ENCODE results near the gene MAN2C1.
"Not testable (repeated sequence)": the region's sequence is repeated elsewhere in the genome, so short reads cannot be mapped to it uniquely, and the experiment has no call there.

Gene MAN2C1

DNA sequence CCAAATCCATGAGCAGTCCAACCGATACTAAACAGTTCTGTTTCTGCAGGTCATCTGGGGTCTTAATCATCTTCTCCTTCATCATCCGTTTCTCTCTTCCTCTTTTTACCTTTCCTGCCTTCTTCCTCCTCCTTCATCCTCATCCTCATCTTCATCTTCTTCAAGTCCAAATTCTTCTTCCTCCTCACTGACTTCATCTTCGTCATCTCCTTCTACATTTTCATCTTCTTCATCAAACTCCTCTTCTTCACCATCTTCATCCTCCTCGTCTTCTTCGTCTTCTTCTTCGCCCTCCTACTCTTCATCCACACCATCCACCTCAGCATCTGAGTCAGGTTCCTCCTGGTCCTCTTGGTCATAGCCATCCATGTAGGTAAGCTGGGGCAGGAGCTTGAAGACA lies 46.7 kb downstream of the MAN2C1 start:
- no peaks in the 10 kb centered on the region for H3K36me3 ChIP-seq (ENCODE audit: control insufficient read depth, insufficient read depth, low read length)
- TF ChIP-seq, protein P1, sequence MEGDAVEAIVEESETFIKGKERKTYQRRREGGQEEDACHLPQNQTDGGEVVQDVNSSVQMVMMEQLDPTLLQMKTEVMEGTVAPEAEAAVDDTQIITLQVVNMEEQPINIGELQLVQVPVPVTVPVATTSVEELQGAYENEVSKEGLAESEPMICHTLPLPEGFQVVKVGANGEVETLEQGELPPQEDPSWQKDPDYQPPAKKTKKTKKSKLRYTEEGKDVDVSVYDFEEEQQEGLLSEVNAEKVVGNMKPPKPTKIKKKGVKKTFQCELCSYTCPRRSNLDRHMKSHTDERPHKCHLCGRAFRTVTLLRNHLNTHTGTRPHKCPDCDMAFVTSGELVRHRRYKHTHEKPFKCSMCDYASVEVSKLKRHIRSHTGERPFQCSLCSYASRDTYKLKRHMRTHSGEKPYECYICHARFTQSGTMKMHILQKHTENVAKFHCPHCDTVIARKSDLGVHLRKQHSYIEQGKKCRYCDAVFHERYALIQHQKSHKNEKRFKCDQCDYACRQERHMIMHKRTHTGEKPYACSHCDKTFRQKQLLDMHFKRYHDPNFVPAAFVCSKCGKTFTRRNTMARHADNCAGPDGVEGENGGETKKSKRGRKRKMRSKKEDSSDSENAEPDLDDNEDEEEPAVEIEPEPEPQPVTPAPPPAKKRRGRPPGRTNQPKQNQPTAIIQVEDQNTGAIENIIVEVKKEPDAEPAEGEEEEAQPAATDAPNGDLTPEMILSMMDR (IDR thresholded peaks at IDR 0.05), result no peak
- no peak overlapping the region for H3K9ac ChIP-seq

DNA sequence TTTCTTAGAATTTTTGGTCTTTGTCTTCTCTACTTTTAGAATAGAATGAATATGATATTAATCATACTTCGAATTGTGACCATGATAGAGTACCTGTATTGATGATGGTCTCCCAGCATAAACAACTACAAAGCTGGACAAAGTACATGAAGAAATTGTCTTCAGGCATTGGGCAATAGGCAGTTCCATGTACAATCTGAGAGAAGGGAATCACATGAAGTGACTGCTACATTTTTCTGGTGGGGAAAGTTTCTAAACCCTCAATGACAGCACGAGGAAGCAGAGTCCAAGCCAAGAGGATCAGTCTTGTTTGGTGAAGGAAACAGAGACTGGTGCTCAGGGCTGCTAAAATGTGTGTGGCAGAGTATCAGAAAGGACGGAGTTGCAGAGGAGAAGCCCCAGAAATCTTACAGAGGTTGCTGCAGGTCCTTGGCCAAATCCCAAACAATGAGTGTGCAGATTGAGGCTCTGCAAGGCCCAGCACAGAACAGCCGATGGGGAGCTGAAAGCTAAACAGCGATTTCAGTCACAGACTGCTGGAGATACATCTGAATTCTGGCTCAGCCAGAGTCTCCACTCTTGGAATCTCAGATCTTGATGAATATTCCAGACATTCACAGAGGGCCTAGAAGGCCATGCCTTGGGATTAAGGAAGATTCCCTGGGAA lies 49.0 kb downstream of the MAN2C1 start:
- not testable (repeated sequence) for H3K4me1 ChIP-seq; H3K4me3 ChIP-seq (ENCODE audit: low read depth, low read length); H3K27ac ChIP-seq; H3K79me2 ChIP-seq; H3K9me3 ChIP-seq (ENCODE audit: control insufficient read depth, low read length); H2AFZ ChIP-seq; H3K27me3 ChIP-seq (ENCODE audit: control insufficient read depth, insufficient read depth, low read length); H3K36me3 ChIP-seq (ENCODE audit: control insufficient read depth, insufficient read depth, low read length); H3K4me2 ChIP-seq (ENCODE audit: low read length); H3K9ac ChIP-seq

More for the DNA sequence above, 46.7 kb downstream of the MAN2C1 start:
- H3K79me2 ChIP-seq, result no peaks in the 10 kb centered on the region
- H3K9me3 ChIP-seq (ENCODE audit: control insufficient read depth, low read length), result no peaks in the 10 kb centered on the region
- H3K4me2 ChIP-seq (ENCODE audit: low read length), result no peak overlapping the region
- H2AFZ ChIP-seq, result no peak overlapping the region
- no peaks in the 10 kb centered on the region for H3K27me3 ChIP-seq (ENCODE audit: control insufficient read depth, insufficient read depth, low read length)
- H3K4me1 ChIP-seq, result no peaks in the 10 kb centered on the region
- no peak overlapping the region for H3K27ac ChIP-seq
- H3K4me3 ChIP-seq (ENCODE audit: low read depth, low read length), result no peak overlapping the region

DNA sequence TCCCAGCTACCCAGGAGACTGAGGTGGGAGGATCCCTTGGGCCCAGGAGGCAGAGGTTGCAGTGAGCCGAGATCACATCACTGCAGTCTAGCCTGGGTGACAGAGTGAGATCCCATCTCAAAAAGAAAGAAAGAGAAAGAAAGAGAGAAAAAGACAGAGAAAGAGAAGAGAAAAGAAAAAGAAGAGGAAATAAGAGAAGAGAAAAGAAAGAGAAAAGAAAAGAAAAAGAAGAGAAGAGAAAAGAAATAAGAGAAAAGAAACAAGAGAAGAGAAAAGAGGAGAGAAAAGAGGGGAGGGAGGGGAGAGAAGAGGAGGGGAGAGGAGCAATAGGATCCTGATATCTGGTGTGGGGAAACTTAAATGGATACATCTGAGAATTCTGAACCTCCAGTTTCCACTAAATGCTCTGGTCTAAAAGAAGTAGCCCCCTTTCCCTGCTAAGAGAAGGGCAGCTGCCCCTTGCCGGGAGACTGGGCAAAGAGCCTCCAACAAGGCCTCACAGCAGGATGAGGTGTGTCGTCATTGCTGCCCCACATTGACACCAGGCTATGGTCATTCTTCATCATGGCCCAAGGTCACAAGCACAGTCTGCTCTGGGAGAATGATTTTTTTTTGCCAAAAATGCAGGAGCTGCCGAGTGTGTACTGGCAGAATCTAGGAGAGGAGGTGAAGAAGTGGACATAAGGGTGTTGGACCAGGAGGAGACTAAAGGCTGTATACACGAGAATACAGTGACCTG lies 53.7 kb downstream of the MAN2C1 start:
- H3K79me2 ChIP-seq, result no peaks in the 10 kb centered on the region
- H3K27ac ChIP-seq, result no peak overlapping the region
- no peaks in the 10 kb centered on the region for H3K27me3 ChIP-seq (ENCODE audit: control insufficient read depth, insufficient read depth, low read length)
- no peak overlapping the region for H3K9ac ChIP-seq
- no peaks in the 10 kb centered on the region for H3K4me1 ChIP-seq
- H3K4me2 ChIP-seq (ENCODE audit: low read length), result no peak overlapping the region
- no peak overlapping the region for H2AFZ ChIP-seq
- no peaks in the 10 kb centered on the region for H3K36me3 ChIP-seq (ENCODE audit: control insufficient read depth, insufficient read depth, low read length)
- TF ChIP-seq, protein P1 (IDR thresholded peaks at IDR 0.05), result no peak
- no peaks in the 10 kb centered on the region for H3K9me3 ChIP-seq (ENCODE audit: control insufficient read depth, low read length)
- H3K4me3 ChIP-seq (ENCODE audit: low read depth, low read length), result no peak overlapping the region

DNA sequence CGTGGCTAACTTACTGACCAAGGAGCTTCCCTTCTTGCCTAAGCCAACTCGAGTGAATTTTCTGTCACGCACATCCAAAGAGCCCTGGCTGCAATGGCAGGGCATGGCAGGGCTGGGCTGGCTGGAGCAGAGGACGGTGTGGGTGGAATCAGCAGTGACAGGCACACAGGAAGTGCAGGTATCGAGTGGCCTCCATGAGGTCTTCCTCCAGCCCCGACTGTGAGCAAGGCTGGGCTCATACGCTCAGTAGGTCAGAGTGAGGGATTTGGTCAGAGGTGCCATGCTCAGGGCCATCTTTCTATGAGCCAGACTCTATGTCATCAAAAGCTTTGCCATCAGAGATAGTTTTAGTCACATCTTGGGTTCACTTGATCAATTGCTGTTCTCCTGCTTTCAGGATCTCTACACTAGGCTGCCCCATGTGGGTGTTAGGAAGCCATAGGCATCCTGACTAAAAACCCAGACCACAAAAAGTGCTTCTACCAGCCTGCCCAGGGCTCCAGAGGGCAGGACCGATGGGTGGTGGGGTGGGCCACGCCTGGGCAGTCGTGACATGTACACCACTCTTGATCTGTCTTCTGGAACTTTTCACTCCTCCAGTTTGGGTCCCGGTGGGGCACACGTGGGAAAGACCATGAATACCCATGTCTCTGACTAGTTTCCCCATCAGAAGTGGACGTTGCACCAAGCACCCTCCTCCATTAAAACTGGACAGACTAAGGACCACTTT lies 55.1 kb downstream of the MAN2C1 start:
- no peaks in the 10 kb centered on the region for H3K9me3 ChIP-seq (ENCODE audit: control insufficient read depth, low read length)
- H3K4me3 ChIP-seq (ENCODE audit: low read depth, low read length), result no peak overlapping the region
- H3K27ac ChIP-seq, result no peak overlapping the region
- H3K36me3 ChIP-seq (ENCODE audit: control insufficient read depth, insufficient read depth, low read length), result no peaks in the 10 kb centered on the region
- no peaks in the 10 kb centered on the region for H3K4me1 ChIP-seq
- no peak overlapping the region for H3K4me2 ChIP-seq (ENCODE audit: low read length)
- TF ChIP-seq, protein P1 (IDR thresholded peaks at IDR 0.05), result no peak
- no peaks in the 10 kb centered on the region for H3K27me3 ChIP-seq (ENCODE audit: control insufficient read depth, insufficient read depth, low read length)
- H3K79me2 ChIP-seq, result no peaks in the 10 kb centered on the region
- H2AFZ ChIP-seq, result no peak overlapping the region
- no peak overlapping the region for H3K9ac ChIP-seq

- H3K36me3 ChIP-seq (ENCODE audit: control insufficient read depth, insufficient read depth, low read length); H2AFZ ChIP-seq; H3K4me3 ChIP-seq (ENCODE audit: low read depth, low read length); H3K27me3 ChIP-seq (ENCODE audit: control insufficient read depth, insufficient read depth, low read length); H3K4me1 ChIP-seq; H3K9me3 ChIP-seq (ENCODE audit: control insufficient read depth, low read length); H3K79me2 ChIP-seq; H3K9ac ChIP-seq; H3K27ac ChIP-seq; H3K4me2 ChIP-seq (ENCODE audit: low read length): not testable (repeated sequence)
These were observed 55.9 kb downstream of the MAN2C1 start for GRCh38 chr15:75312548-75312947.

Measured in parathyroid adenoma (tissue), 2 donors.